Measurements from ENCODE around the gene MBD3L2.
A peak's percentile ranks its signal among the peaks of the same experiment; 100 is the strongest.
"Not testable (repeated sequence)": the region's sequence is repeated elsewhere in the genome, so short reads cannot be mapped to it uniquely, and the experiment has no call there.

The MBD3L2 gene

DNA sequence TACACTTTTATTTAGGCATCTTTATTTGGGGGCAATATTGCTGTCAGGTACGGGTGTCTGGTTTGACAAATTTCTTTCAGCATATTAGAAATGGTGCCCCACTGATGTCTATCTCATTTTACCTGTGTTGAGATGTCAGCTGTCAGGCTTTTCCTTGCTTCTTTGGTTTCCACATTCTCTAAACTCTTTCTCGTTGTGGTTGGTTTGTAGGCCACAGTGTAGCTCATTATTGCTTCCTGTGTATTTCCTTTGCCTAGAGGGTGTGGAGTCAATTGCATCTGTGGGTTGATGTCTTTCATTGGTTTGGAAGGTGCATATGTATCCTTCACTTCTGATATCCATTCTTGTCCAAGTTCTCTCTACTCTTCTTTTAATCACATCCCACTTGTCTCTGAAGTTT lies 10.9 kb downstream of the MBD3L2 start:
- DNase-seq (ENCODE audit: low read depth, low spot score), result not testable (repeated sequence)

- DNase-seq (ENCODE audit: low read depth, low spot score), result no peak
Measured at GRCh38 chr19:7063339-7063738, 14.2 kb downstream of the MBD3L2 start.

DNA sequence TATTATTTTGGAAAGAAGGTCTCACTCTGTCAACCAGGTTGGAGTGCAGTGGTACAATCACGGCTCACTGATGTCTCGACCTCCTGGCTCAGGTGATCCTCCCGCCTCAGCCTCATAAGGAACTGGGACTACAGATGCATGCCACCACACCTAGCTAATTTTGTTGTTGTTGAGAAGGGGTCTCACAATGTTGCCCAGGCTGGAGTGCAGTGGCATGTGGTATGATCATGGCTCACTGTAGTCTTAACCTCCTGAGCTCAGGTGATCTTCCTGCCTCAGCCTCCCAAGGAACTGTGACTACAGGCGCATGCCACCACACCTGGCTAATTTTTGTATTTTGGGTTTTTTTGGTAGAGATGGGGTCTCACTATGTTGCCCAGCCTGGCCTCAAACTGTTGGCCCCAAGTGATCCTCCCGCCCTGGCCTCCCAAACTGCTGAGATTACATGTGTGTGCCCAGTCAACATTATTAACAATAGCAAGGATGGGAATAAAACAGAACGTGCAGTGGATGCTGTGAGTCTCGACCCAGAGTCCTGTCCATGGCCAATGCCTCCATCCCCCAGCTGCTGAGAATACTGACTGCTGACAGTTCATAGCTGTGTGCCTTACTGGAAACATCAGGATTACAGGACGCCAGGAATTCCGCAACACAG lies 14.8 kb downstream of the MBD3L2 start:
- no peak for DNase-seq (ENCODE audit: low read depth, low spot score)

- DNase-seq (ENCODE audit: low read depth, low spot score), result peak; percentile 19
Measured at GRCh38 chr19:7067122-7067521, 18.0 kb downstream of the MBD3L2 start.

- peak; percentile 31 for DNase-seq (ENCODE audit: low read depth, low spot score)
Measured at GRCh38 chr19:7067716-7068115, 18.6 kb downstream of the MBD3L2 start.

DNA sequence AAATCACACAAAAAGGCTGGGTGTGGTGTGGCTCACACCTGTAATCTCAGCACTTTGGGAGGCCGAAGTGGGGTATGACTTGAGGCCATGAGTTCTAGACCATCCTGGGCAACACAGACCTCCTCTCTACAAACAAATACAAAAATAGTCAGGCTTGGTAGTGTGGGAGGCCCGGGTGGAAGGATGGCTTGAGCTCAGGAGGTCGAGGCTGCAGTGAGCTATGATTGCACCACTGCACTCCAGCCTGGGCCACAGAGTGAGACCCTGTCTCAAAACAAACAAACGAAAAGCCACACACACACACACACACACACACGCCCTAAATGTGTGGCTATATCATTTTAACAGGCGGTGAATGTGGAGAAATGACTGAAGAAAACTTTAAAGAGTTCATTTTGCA lies 19.5 kb downstream of the MBD3L2 start:
- DNase-seq (ENCODE audit: low read depth, low spot score), result no peak

DNA sequence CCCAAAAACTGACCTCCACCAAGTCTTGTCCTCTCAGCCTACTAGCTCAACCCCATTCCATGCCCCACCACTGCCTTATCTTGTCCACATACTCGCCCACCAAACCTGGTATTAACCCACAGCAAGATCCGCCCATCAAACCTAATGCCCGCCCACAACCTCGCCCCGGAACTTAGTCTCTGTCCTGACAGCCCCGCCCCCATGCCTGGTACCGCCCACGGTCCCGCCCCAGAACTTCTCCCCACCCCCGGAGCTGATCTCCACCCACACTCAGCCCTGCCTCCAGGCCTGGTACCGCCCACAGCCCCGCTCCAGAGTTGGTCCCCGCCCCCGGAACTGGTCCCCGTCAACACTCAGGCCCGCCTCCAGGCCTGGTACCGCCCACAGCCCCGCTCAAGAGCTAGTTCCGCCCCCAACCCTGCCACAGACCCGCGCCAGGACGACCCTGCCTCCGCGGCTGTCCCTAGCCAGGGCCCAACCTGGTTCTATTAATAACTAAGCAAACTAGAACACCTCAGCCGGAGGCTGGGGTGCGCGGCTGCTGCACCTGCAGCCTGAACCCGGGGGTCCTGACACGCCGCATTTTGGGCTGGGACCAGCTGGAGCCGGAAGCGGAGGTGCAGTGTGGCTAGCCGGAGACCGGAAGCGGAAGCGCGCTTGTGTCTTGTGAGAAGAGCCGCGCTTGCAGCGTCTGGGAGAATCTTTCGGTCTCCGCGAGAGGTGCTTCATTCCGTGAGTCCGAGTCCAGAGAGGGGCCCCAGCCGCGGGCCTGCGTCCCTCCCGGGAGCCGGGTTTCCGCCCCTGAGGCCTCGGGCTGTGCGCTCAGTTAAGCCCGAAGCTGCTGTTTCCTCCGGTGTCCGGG lies 20.2 kb downstream of the MBD3L2 start, which contains the start of gene ZNF557:
TSS of gene ZNF557 (plus strand) at position 662 of the 862 bp plus-strand sequence. CDS start 5,372 bp downstream, outside the sequence.
- DNase-seq (ENCODE audit: low read depth, low spot score), result peak; percentile 99

DNA sequence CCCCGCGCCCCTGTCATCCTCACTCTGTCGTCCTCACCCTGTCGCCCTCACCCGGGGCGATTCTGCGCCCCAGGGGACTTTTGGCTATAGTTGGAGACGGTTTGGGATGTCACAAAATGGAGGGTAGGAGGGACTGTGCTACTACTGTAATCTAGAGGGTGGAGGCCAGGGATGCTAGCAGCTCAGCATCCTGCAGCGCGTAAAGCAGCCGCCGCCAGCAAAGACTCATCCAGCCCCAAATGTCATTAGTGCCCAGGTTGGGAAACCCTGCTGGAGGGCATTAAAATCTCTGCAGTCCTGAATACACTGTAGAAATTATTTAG lies 20.7 kb downstream of the MBD3L2 start:
- DNase-seq (ENCODE audit: low read depth, low spot score), result no peak

GRCh38 chr19:7072541-7072940 lies 23.4 kb downstream of the MBD3L2 start:
- no peak for DNase-seq (ENCODE audit: low read depth, low spot score)

GRCh38 chr19:7074705-7075282 lies 25.7 kb downstream of the MBD3L2 start:
- no peak for DNase-seq (ENCODE audit: low read depth, low spot score)

DNA sequence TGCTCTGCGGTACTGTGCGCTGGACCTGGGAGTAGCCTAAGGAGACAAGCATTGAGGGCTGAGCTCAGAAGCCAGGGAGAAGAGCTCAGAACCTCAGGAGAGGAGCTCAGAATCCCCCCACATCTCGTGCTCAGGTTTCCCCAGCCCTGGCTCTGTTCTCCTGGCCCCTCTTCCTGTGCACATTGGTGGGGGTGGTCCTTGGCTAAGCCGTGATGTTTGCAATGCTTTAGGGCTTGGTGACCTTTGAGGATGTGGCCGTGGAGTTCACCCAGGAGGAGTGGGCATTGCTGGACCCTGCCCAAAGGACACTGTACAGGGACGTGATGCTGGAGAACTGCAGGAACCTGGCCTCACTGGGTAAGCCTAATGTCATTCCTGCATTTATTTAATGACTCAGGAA lies 27.0 kb downstream of the MBD3L2 start:
- DNase-seq (ENCODE audit: low read depth, low spot score), result no peak

DNA sequence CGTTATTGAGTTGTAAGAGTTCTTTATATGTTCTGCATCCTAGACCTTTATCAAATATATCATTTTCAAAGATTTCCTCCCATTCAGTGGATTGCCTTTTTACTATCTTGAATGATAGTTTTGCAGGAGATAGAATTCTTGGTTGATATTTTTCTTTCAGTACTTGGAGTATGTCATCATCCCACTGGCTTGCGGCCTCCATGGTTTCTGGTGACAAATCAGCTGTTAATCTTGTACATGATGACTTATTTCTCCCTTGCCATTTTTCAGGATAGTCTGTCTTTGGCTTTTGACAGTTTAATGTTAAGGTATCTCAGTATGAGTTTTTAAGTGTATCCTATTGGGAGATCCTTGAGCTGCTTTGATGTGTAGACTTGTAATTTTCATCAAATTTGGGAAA lies 28.9 kb downstream of the MBD3L2 start:
- no peak for DNase-seq (ENCODE audit: low read depth, low spot score)

- peak; percentile 17 for DNase-seq (ENCODE audit: low read depth, low spot score)
Measured at GRCh38 chr19:7083076-7083956, 34.2 kb downstream of the MBD3L2 start.

GRCh38 chr19:7088999-7089398 lies 39.9 kb downstream of the MBD3L2 start:
- no peak for DNase-seq (ENCODE audit: low read depth, low spot score)

GRCh38 chr19:7098096-7098495 lies 49.0 kb downstream of the MBD3L2 start:
- no peak for DNase-seq (ENCODE audit: low read depth, low spot score)

- peak; percentile 97 for DNase-seq (ENCODE audit: low read depth, low spot score)
Measured at GRCh38 chr19:7098701-7099596, 49.8 kb downstream of the MBD3L2 start.

- no peak for DNase-seq (ENCODE audit: low read depth, low spot score)
Measured at GRCh38 chr19:7099597-7099921, 50.4 kb downstream of the MBD3L2 start.

All from astrocyte of the hippocampus (primary cell).